A549 (cell line): Measurements from ENCODE around the gene GSC2. TPM values are rescaled to one million over a fixed set of nuclear protein-coding genes. Genes with fewer than 3 reads are reported as not detected.

Experiments
- ATAC-seq, 2 experiments: fragments of 200-7000 bp in 1 of 2; fragments of >200 bp in 1 of 2; cut with Nextera tagmentation in 1 of 2; cut with Tn5 transposase in 1 of 2; 3 replicates each; pipeline versions ENCODE4 v1.8.0 to v1.9.1; 2018 to 2020; ENCODE audit warnings: mild to moderate bottlenecking in 1 of 2, moderate library complexity in 1 of 2
- CTCF ChIA-PET: fragments of 300-600 bp; sonication (Branson Sonifier 250); formaldehyde crosslinking; extraction: SDS; loops from one replicate; lab custom pipeline; 2021; ENCODE audit warnings: antibody characterized with exemption, inconsistent platforms; lab: Yijun Ruan, JAX
- POLR2A ChIA-PET: fragments of 350-600 bp; formaldehyde crosslinking; extraction: SDS; loops from one replicate; lab custom pipeline; 2021; ENCODE audit warnings: antibody characterized with exemption, inconsistent platforms; lab: Yijun Ruan, JAX
- DNase-seq, 2 experiments: peaks; one replicate each; pipeline versions ENCODE4 v3.0.0 to v3.0.0-alpha.2; 2011 to 2016; ENCODE audit warnings: low read depth in 1 of 2, low spot score in 1 of 2
- FAIRE-seq: peaks from 2 replicates; lab custom pipeline; 2011; peaks lifted over from hg19 to GRCh38; lab: Jason Lieb, UNC
- H3K27ac ChIP-seq, 2 experiments: fragments of >200 bp; sonication (Bioruptor Twin); formaldehyde crosslinking; 3 replicates each; pipeline ENCODE4 v1.5.1; 2016 to 2017
- H3K4me1 ChIP-seq: fragments of >200 bp; sonication (Bioruptor Twin); formaldehyde crosslinking; 3 replicates; pipeline ENCODE4 v1.6.1; 2016
- H3K4me2 ChIP-seq: fragments of >200 bp; sonication (Bioruptor Twin); formaldehyde crosslinking; 3 replicates; pipeline ENCODE4 v1.6.1; 2016
- H3K4me3 ChIP-seq: fragments of >200 bp; sonication (Bioruptor Twin); formaldehyde crosslinking; 3 replicates; pipeline ENCODE4 v1.5.1; 2016
- H3K9me3 ChIP-seq: fragments of >200 bp; sonication (Bioruptor Twin); formaldehyde crosslinking; 3 replicates; pipeline ENCODE4 v1.6.1; 2016
- BCL3 ChIP-seq: fragments of >200 bp; sonication (Bioruptor Twin); formaldehyde crosslinking; IDR thresholded peaks from 3 replicates; pipeline ENCODE4 v1.6.1; 2016
- EHF ChIP-seq: fragments of 250-450 bp; sonication (Bioruptor Pico); IDR thresholded peaks from 2 replicates; pipeline ENCODE4 v1.5.0; 2020; ENCODE audit warnings: mild to moderate bottlenecking
- EP300 ChIP-seq, 2 experiments: fragments of >200 bp; sonication (Bioruptor Twin); formaldehyde crosslinking; IDR thresholded peaks; 2 replicates in 1 of 2; 3 replicates in 1 of 2; pipeline ENCODE4 v1.6.1; 2016 to 2017
- FOSB ChIP-seq: fragments of 250-450 bp; sonication (Bioruptor Pico); IDR thresholded peaks from 2 replicates; pipeline ENCODE4 v1.5.0; 2020; ENCODE audit warnings: mild to moderate bottlenecking, moderate library complexity
- HOXB13 ChIP-seq: fragments of 250-450 bp; sonication (Bioruptor Pico); IDR thresholded peaks from 2 replicates; pipeline ENCODE4 v1.5.0; 2020; ENCODE audit warnings: low read depth, mild to moderate bottlenecking, moderate library complexity
- JUN ChIP-seq, 2 experiments: fragments of >200 bp; sonication (Bioruptor Twin); formaldehyde crosslinking; IDR thresholded peaks; 2 replicates in 1 of 2; 3 replicates in 1 of 2; pipeline ENCODE4 v1.6.1; 2016 to 2017
- JUNB ChIP-seq: fragments of >200 bp; sonication (Bioruptor Twin); formaldehyde crosslinking; IDR thresholded peaks from 2 replicates; pipeline ENCODE4 v1.6.1; 2016
- KDM5A ChIP-seq: fragments of 200-600 bp; sonication (generic); IDR thresholded peaks from 2 replicates; pipeline ENCODE4 v1.6.1; 2016; ENCODE audit warnings: antibody characterized with exemption, mild to moderate bottlenecking
- MAX ChIP-seq: IDR thresholded peaks from 2 replicates; pipeline ENCODE4 v1.6.1; 2012
- PHF8 ChIP-seq: fragments of 200-600 bp; sonication (generic); IDR thresholded peaks from 2 replicates; pipeline ENCODE4 v1.6.1; 2016; ENCODE audit warnings: low read depth, mild to moderate bottlenecking, antibody characterized with exemption, moderate library complexity, borderline replicate concordance
- POLR2A ChIP-seq: IDR thresholded peaks from 2 replicates; pipeline ENCODE4 v1.6.1; 2012; ENCODE audit warnings: mild to moderate bottlenecking, low read length
- RCOR1 ChIP-seq: fragments of 150-350 bp; IDR thresholded peaks from 2 replicates; pipeline ENCODE4 v1.6.1; 2014; ENCODE audit warnings: antibody characterized with exemption, low read length, low read depth
- RFX5 ChIP-seq: fragments of 450-650 bp; IDR thresholded peaks from 2 replicates; pipeline ENCODE4 v1.7.1; 2014; ENCODE audit warnings: antibody characterized with exemption, mild to moderate bottlenecking, moderate library complexity
- TFCP2L1 ChIP-seq: fragments of 250-450 bp; sonication (Bioruptor Pico); IDR thresholded peaks from 2 replicates; pipeline ENCODE4 v1.5.0; 2021; ENCODE audit warnings: mild to moderate bottlenecking
- WGBS: methylation state at CpG from one replicate; pipeline ENCODE4 v1.1.6; 2017; ENCODE audit errors: missing lambda C conversion rate; 5-methylcytosine and 5-hydroxymethylcytosine counted together
- polyA plus RNA-seq, 4 experiments: library from polyadenylated mRNA; depleted of rRNA in 3 of 4; stranded (reverse); fragments of >200 nt; fragmentation: RNase III in 1 of 4; extraction: RNeasy Plus Mini Kit Qiagen cat#74134 plus additional on column Dnase treatment in 1 of 4; gene quantifications; 2 replicates in 3 of 4; 3 replicates in 1 of 4; pipeline ENCODE4 v1.2.3, GENCODE V29; 2011 to 2017
- TF ChIP-seq, protein P1 (sequence below): fragments of 200-600 bp; sonication (generic); IDR thresholded peaks from 2 replicates; pipeline ENCODE4 v1.6.1; 2016; ENCODE audit warnings: antibody characterized with exemption, mild to moderate bottlenecking, moderate library complexity

Gene GSC2
- polyA plus RNA-seq, 2 of the 4 experiments (the other 2 are of a cell fraction): not detected

DNA sequence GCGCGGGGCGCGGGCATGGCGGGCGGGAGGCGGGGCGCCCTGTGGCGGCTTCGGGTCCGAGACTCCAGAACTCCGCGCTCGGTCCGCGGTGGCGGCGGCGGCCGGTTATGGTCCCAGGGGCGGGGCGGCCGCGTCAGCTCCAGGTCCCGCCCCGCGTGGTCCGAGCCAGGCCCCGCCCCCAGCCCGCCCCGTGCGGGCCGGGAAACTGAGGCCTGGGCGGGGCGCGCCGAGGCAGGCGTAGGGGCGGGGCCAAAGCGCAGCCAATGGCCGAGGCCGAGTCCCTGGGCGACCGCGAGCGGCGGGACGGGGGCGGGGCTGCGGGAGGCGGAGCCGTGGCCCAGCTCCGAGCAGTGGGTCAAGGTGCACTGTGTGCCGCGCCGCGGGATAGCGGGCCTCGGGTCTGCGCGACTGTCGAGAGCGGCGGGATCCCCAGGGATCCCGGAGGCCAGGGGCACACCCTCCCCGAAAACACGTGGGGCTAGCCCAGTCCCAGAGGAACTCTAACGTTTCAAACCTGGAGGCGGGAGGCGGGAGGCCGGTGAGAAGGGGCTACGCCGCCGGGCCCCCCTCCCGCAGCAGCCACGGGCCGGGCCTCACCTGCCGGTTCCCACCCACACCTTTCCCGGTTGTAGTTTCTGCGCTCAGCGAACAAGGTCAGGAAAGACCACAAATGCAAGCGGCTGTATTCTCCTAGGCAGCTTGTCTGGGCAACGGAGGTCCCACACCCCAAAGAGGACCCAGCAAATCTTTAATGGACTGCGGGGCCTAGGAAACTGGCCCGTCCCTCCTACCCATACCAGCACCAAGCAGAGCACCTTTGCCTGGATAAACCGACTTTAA, 28.8 kb upstream of the GSC2 start, which contains the start of gene SLC25A1:
Gene SLC25A1, minus strand, starts transcription at position 80 of the 840 bp plus-strand sequence. Its CDS starts 63 bp downstream, at position 17.
- Histone ChIP-seq H3K27ac (peak within 1 kb of the TSS; percentile 93 to 98), H3K4me1 (peaks cover 35% of the 10 kb centered on the region), H3K4me3 (peak within 1 kb of the TSS; percentile 80)
- peak; percentile 72 to 83 for DNase-seq
- POLR2A ChIA-PET: interaction anchor here (0.8 to 1.8 kb wide), 2 partner anchors 35 to 253 kb away, joined by 3 to 5 read pairs; partner anchors contain the start of genes ESS2 and HIRA
- TF ChIP-seq JUN (IDR thresholded peaks at IDR 0.05): peak; percentile 29 to 33; a peak in 3 of 5 replicates
- TF ChIP-seq MAX: 0 out of 2 replicates have a peak, but pooled peaks have one; percentile 10
- TF ChIP-seq, protein P1, sequence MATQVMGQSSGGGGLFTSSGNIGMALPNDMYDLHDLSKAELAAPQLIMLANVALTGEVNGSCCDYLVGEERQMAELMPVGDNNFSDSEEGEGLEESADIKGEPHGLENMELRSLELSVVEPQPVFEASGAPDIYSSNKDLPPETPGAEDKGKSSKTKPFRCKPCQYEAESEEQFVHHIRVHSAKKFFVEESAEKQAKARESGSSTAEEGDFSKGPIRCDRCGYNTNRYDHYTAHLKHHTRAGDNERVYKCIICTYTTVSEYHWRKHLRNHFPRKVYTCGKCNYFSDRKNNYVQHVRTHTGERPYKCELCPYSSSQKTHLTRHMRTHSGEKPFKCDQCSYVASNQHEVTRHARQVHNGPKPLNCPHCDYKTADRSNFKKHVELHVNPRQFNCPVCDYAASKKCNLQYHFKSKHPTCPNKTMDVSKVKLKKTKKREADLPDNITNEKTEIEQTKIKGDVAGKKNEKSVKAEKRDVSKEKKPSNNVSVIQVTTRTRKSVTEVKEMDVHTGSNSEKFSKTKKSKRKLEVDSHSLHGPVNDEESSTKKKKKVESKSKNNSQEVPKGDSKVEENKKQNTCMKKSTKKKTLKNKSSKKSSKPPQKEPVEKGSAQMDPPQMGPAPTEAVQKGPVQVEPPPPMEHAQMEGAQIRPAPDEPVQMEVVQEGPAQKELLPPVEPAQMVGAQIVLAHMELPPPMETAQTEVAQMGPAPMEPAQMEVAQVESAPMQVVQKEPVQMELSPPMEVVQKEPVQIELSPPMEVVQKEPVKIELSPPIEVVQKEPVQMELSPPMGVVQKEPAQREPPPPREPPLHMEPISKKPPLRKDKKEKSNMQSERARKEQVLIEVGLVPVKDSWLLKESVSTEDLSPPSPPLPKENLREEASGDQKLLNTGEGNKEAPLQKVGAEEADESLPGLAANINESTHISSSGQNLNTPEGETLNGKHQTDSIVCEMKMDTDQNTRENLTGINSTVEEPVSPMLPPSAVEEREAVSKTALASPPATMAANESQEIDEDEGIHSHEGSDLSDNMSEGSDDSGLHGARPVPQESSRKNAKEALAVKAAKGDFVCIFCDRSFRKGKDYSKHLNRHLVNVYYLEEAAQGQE: no peak
- peak; percentile 58; the same call in 1 of the 2 replicates for TF ChIP-seq KDM5A
- no peak for TF ChIP-seq RCOR1
- TF ChIP-seq BCL3: peak; percentile 60; the same call in 1 of the 3 replicates
- no peak for TF ChIP-seq EHF
- TF ChIP-seq FOSB (CRISPR knock-in tag): no peak
- no peak for TF ChIP-seq HOXB13
- no peak for TF ChIP-seq EP300 (IDR thresholded peaks at IDR 0.05)
- TF ChIP-seq TFCP2L1: peak; percentile 64; the same call in 1 of the 2 replicates
- TF ChIP-seq POLR2A: peak; percentile 59
- TF ChIP-seq, all 56 proteins: peak for 6
- H3K4me2 ChIP-seq: peak within 1 kb of the TSS; percentile 80
- H3K9me3 ChIP-seq: no peaks in the 10 kb centered on the region
- peak; percentile 69 to 86 for ATAC-seq
- CTCF ChIA-PET: interaction anchor here (0.8 to 2.4 kb wide), 14 partner anchors 12 to 451 kb away, joined by 3 to 24 read pairs (median 4); no protein-coding TSS in a partner anchor
- WGBS: 0% methylated on average over 3 of the region's 86 CpGs
- FAIRE-seq: no peak

DNA sequence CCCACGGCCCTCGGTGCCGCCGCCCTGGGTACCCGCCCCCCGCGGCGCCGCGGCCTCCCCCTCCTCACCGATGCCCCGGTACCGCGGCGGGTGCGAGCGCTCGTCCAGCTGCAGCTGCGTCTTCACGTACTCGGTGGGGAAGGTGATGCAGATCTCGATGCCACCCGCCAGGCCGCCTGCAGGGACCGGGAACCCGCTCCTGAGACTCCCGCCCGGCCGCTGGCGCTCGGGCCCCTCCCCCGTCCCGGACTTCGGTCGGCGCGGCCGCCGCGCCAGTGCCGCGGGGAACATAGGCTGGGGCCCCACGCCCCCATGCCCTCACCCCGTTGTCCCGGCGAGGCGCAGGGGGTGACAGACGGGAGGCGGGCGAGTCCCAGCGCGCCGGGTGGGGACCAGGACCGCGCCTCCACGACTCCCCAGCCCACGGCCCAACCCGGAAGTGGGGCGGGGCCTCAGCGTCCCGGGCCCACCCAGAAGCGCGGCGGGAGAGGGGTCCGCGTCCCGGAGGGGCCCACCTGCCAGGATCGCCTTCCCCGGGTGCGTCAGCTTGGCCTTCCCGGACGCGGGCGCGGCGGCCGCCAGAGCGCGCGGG, 28.1 kb upstream of the GSC2 start:
- peak in 1 of 2 experiments; percentile 13 for DNase-seq
- Histone ChIP-seq H3K4me1 (peaks cover 42% of the 10 kb centered on the region), H3K9me3 (no peaks in the 10 kb centered on the region), H3K27ac (peak overlapping the region; percentile 93 to 98), H3K4me2 (peak overlapping the region; percentile 80), H3K4me3 (peak overlapping the region; percentile 80)
- peak; percentile 6 to 17; a peak in 4 of 6 replicates for ATAC-seq
- peak in 1 of 2 experiments; percentile 73; a peak in 1 of 5 replicates for TF ChIP-seq JUN (IDR thresholded peaks at IDR 0.05)
- TF ChIP-seq EHF: 0 out of 2 replicates have a peak, but pooled peaks have one; percentile 49
- no peak for TF ChIP-seq JUNB
- peak; percentile 31 for TF ChIP-seq POLR2A
- no peak for TF ChIP-seq RFX5
- peak; percentile 42; the same call in 1 of the 2 replicates for TF ChIP-seq PHF8
- 0% methylated on average over 13 of the region's 80 CpGs for WGBS
- ChIA-PET POLR2A (interaction anchor here (0.8 to 1.8 kb wide), 2 partner anchors 34 to 253 kb away, joined by 3 to 5 read pairs; partner anchors contain the start of genes ESS2 and HIRA), CTCF (interaction anchor here (0.9 to 2.4 kb wide), 6 partner anchors 11 to 180 kb away, joined by 3 to 24 read pairs (median 3); no protein-coding TSS in a partner anchor)
- FAIRE-seq: no peak
